ENCODE results near the gene FN1. TPM values are rescaled to one million over a fixed set of nuclear protein-coding genes. Genes with fewer than 3 reads are reported as not detected.
"Not testable (repeated sequence)": the region's sequence is repeated elsewhere in the genome, so short reads cannot be mapped to it uniquely, and the experiment has no call there.

The FN1 gene
- total RNA-seq, 2 donors from 2014 or later: 84.2 to 257 TPM

- Histone ChIP-seq H3K27ac (no peak overlapping the region), H3K36me3 (no peaks in the 10 kb centered on the region), H3K4me1 (replicated peaks) (no peaks in the 10 kb centered on the region), H3K27me3 (replicated peaks; ENCODE audit: insufficient read depth) (no peaks in the 10 kb centered on the region), H3K4me3 (no peak overlapping the region), H3K9me3 (no peaks in the 10 kb centered on the region)
- intact Hi-C loops (cut with DNase I): no loop called here
- DNase-seq (ENCODE audit: low spot score): no peak
- 84% methylated on average over 2 of the region's 2 CpGs for WGBS
- TF ChIP-seq POLR2AphosphoS5 (IDR thresholded peaks at IDR 0.05): no peak
- TF ChIP-seq POLR2A (IDR thresholded peaks at IDR 0.05): no peak
- TF ChIP-seq, protein P1, sequence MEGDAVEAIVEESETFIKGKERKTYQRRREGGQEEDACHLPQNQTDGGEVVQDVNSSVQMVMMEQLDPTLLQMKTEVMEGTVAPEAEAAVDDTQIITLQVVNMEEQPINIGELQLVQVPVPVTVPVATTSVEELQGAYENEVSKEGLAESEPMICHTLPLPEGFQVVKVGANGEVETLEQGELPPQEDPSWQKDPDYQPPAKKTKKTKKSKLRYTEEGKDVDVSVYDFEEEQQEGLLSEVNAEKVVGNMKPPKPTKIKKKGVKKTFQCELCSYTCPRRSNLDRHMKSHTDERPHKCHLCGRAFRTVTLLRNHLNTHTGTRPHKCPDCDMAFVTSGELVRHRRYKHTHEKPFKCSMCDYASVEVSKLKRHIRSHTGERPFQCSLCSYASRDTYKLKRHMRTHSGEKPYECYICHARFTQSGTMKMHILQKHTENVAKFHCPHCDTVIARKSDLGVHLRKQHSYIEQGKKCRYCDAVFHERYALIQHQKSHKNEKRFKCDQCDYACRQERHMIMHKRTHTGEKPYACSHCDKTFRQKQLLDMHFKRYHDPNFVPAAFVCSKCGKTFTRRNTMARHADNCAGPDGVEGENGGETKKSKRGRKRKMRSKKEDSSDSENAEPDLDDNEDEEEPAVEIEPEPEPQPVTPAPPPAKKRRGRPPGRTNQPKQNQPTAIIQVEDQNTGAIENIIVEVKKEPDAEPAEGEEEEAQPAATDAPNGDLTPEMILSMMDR (IDR thresholded peaks at IDR 0.05): no peak
These were observed 72.8 kb downstream of the FN1 start for GRCh38 chr2:215363039-215363438.

DNA sequence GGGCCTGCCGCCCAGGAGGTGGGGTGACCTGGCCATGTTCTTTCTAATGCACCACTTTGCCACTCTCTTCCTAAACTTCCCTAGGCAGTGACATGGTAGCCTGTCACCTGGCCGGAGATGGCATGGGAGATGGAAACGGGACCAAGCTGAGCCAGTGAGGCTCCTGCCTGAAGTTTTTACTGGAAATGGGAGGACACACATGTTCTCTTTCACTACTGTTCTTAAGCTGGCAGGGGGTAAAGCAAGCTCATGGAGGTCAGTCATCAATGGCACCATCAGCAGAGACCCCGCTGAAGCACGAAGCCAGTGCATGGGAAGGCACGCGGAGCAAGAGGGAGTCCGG, 73.3 kb downstream of the FN1 start:
- WGBS: 89% methylated on average over 8 of the region's 8 CpGs
- intact Hi-C loops (cut with DNase I): no loop called here

GRCh38 chr2:215361876-215362561, 73.8 kb downstream of the FN1 start:
- intact Hi-C loops (cut with DNase I): no loop called here

More for the DNA sequence above, 73.3 kb downstream of the FN1 start:
- no peaks in the 10 kb centered on the region for H3K36me3 ChIP-seq
- no peaks in the 10 kb centered on the region for H3K9me3 ChIP-seq
- no peak overlapping the region for H3K4me3 ChIP-seq
- no peak overlapping the region for H3K27ac ChIP-seq
- no peaks in the 10 kb centered on the region for H3K27me3 ChIP-seq (replicated peaks; ENCODE audit: insufficient read depth)
- TF ChIP-seq POLR2A (IDR thresholded peaks at IDR 0.05): no peak
- no peak for DNase-seq (ENCODE audit: low spot score)
- H3K4me1 ChIP-seq (replicated peaks): no peaks in the 10 kb centered on the region

DNA sequence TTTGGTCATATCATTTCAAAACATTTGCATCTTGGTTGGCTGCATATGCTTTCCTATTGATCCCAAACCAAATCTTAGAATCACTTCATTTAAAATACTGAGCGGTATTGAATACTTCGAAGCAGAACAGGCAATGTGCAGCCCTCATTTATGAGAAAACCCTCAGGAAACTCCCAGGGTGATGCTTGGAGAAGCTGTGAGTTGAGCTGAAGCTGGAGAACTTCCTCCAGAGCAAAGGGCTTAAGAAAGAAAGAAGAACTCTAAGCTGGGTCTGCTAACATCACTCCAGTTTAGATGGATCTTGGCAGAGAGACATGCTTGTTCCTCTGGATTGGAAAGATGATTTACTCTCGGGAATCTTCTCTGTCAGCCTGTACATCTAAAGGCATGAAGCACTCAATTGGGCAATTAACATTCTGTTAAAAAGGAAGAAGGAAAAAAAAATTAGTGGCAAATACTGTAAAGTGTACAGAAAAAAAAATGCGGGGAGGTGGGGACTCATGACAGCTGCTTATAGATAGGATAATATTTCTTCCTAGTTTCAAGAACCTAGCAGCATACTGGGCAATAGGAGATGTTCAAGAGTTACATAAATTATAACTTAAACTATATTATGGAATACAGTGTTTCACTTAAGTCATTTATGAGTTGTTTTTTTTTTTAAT, 74.5 kb downstream of the FN1 start:
- no peak for TF ChIP-seq POLR2A (IDR thresholded peaks at IDR 0.05)
- TF ChIP-seq, protein P1 (IDR thresholded peaks at IDR 0.05): no peak
- Histone ChIP-seq H3K27me3 (replicated peaks; ENCODE audit: insufficient read depth) (no peaks in the 10 kb centered on the region), H3K4me1 (replicated peaks) (no peaks in the 10 kb centered on the region), H3K4me3 (no peak overlapping the region), H3K9me3 (no peaks in the 10 kb centered on the region), H3K36me3 (no peaks in the 10 kb centered on the region), H3K27ac (no peak overlapping the region)
- intact Hi-C loops (cut with DNase I): no loop called here
- 74% methylated on average over 4 of the region's 4 CpGs for WGBS
- no peak for DNase-seq (ENCODE audit: low spot score)

More at GRCh38 chr2:215361876-215362561, 73.8 kb downstream of the FN1 start:
- TF ChIP-seq, protein P1 (IDR thresholded peaks at IDR 0.05): no peak
- no peak for TF ChIP-seq POLR2A (IDR thresholded peaks at IDR 0.05)
- TF ChIP-seq POLR2AphosphoS5 (IDR thresholded peaks at IDR 0.05): no peak
- Histone ChIP-seq H3K27ac (no peak overlapping the region), H3K9me3 (no peaks in the 10 kb centered on the region), H3K27me3 (replicated peaks; ENCODE audit: insufficient read depth) (no peaks in the 10 kb centered on the region), H3K4me1 (replicated peaks) (no peaks in the 10 kb centered on the region), H3K36me3 (no peaks in the 10 kb centered on the region), H3K4me3 (no peak overlapping the region)
- DNase-seq (ENCODE audit: low spot score): no peak
- 22% methylated on average over 6 of the region's 6 CpGs for WGBS

- TF ChIP-seq POLR2AphosphoS5 (IDR thresholded peaks at IDR 0.05) (no peak), POLR2A (IDR thresholded peaks at IDR 0.05) (no peak)
- TF ChIP-seq, protein P1 (IDR thresholded peaks at IDR 0.05): no peak
- no peak for DNase-seq (ENCODE audit: low spot score)
- Histone ChIP-seq H3K4me1 (replicated peaks) (no peaks in the 10 kb centered on the region), H3K27me3 (replicated peaks; ENCODE audit: insufficient read depth) (no peaks in the 10 kb centered on the region), H3K27ac (no peak overlapping the region), H3K9me3 (no peaks in the 10 kb centered on the region), H3K36me3 (no peaks in the 10 kb centered on the region), H3K4me3 (no peak overlapping the region)
- 89% methylated on average over 2 of the region's 2 CpGs for WGBS
- intact Hi-C loops (cut with DNase I): no loop called here
These were observed 75.3 kb downstream of the FN1 start for GRCh38 chr2:215360596-215360995.

DNA sequence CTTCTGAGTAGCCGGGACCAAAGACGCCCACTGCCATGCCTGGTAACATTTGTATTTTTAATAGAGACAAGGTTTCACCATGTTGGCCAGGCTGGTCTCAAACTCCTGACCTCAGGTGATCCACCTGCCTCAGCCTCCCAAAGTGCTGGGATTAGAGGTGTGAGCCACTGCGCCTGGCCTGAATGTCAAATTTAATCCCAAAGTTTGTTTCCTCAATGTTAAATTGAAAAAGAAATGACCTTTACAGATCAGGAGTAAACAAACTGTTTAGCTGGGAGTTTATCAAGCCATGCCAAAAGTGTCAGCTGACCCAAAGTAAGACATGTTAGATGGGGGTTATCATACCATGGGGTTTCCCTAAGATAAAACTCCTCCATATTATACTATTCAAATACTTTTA, 75.8 kb downstream of the FN1 start:
- WGBS: 98% methylated on average over 3 of the region's 3 CpGs
- H3K27ac ChIP-seq: not testable (repeated sequence)

More for the DNA sequence above, 75.8 kb downstream of the FN1 start:
- DNase-seq (ENCODE audit: low spot score); H3K4me1 ChIP-seq (replicated peaks); H3K9me3 ChIP-seq; H3K27me3 ChIP-seq (replicated peaks; ENCODE audit: insufficient read depth); H3K4me3 ChIP-seq; intact Hi-C loops (cut with DNase I); H3K36me3 ChIP-seq: not testable (repeated sequence)

Measured in prostate gland (tissue), 2 donors.